ENCODE data around the gene GIPC3.

DNA sequence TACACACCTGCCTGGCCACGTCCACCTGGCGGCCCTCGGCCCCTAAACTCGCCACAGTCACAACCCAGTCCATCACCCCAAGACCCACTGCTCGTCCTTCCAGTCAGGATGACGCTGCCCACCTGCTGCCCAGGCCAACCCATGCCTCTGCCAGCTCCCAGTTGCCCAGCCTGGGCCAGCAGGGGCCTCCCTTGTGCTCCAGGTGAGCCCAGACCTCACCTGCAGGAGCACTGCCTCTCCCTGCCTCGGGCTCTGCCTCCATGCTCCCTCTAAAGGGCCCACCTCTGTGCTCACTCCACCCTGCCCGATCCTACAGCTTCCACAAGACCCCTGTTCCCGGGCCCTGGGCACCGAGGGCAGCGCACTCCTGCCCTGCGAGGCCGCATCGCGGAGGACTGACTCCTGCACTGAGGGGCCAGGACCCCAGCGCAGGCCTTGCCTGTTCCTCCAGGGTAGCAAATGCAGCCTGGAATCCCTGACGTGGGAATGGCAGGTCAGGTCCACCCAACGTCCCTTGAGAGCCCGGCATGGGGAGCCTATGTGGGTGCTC is 49.3 kb downstream of the GIPC3 start:
- TF ChIP-seq, protein P1, sequence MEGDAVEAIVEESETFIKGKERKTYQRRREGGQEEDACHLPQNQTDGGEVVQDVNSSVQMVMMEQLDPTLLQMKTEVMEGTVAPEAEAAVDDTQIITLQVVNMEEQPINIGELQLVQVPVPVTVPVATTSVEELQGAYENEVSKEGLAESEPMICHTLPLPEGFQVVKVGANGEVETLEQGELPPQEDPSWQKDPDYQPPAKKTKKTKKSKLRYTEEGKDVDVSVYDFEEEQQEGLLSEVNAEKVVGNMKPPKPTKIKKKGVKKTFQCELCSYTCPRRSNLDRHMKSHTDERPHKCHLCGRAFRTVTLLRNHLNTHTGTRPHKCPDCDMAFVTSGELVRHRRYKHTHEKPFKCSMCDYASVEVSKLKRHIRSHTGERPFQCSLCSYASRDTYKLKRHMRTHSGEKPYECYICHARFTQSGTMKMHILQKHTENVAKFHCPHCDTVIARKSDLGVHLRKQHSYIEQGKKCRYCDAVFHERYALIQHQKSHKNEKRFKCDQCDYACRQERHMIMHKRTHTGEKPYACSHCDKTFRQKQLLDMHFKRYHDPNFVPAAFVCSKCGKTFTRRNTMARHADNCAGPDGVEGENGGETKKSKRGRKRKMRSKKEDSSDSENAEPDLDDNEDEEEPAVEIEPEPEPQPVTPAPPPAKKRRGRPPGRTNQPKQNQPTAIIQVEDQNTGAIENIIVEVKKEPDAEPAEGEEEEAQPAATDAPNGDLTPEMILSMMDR (IDR thresholded peaks at IDR 0.05) = no peak
- no peak for TF ChIP-seq POLR2A (IDR thresholded peaks at IDR 0.05)
- no peak for TF ChIP-seq POLR2AphosphoS5 (IDR thresholded peaks at IDR 0.05)
